IMR-90 (cell line): ENCODE data around the gene ABCA7.

Experiments used
- BHLHE40 ChIP-seq: fragments of 150-350 bp; IDR thresholded peaks from 2 replicates; pipeline ENCODE4 v1.6.1; 2016; ENCODE audit warnings: mild to moderate bottlenecking, low read depth, low read length
- CEBPB ChIP-seq: IDR thresholded peaks from 2 replicates; pipeline ENCODE4 v1.6.1; 2012; ENCODE audit warnings: low read depth, low read length, improper control_type of control experiment
- CTCF ChIP-seq: conservative IDR thresholded peaks from 2 replicates; pipeline ENCODE4 v1.5.1; 2012; ENCODE audit warnings: mild to moderate bottlenecking, low read depth, low read length, improper control_type of control experiment
- ELK1 ChIP-seq: fragments of 150-350 bp; IDR thresholded peaks from 2 replicates; pipeline ENCODE4 v1.6.1; 2016; ENCODE audit warnings: low read depth, mild to moderate bottlenecking, low read length, moderate library complexity, borderline replicate concordance
- FOS ChIP-seq: fragments of 150-350 bp; IDR thresholded peaks from 2 replicates; pipeline ENCODE4 v1.6.1; 2016; ENCODE audit warnings: low read depth, low read length
- MXI1 ChIP-seq: IDR thresholded peaks from 2 replicates; pipeline ENCODE4 v1.6.1; 2012; ENCODE audit warnings: low read depth, mild to moderate bottlenecking, low read length, moderate library complexity, borderline replicate concordance
- POLR2A ChIP-seq: IDR thresholded peaks from 2 replicates; pipeline ENCODE4 v1.6.1; 2012; ENCODE audit warnings: mild to moderate bottlenecking, low read depth, low read length
- RAD21 ChIP-seq: IDR thresholded peaks from 2 replicates; pipeline ENCODE4 v1.6.1; 2012; ENCODE audit warnings: low read length, improper control_type of control experiment
- RCOR1 ChIP-seq: IDR thresholded peaks from 2 replicates; pipeline ENCODE4 v1.6.1; 2012; ENCODE audit warnings: mild to moderate bottlenecking, low read length, improper control_type of control experiment; ENCODE audit not compliant: insufficient replicate concordance
- RFX5 ChIP-seq: IDR thresholded peaks from 2 replicates; pipeline ENCODE4 v1.8.0; 2012; ENCODE audit warnings: low read depth, mild to moderate bottlenecking, low read length, moderate library complexity

- no peak for TF ChIP-seq BHLHE40
- no peak for TF ChIP-seq CTCF
- no peak for TF ChIP-seq POLR2A
- no peak for TF ChIP-seq MXI1
- TF ChIP-seq RAD21 = no peak
- no peak for TF ChIP-seq RFX5
- TF ChIP-seq FOS = no peak
- TF ChIP-seq CEBPB = no peak
- no peak for TF ChIP-seq RCOR1
- no peak for TF ChIP-seq ELK1
Measured at GRCh38 chr19:1098177-1099051, 58.5 kb downstream of the ABCA7 start.
